H1 (cell line): ENCODE measurements around the gene LAMP1. TPM values are rescaled to one million over a fixed set of nuclear protein-coding genes. Genes with fewer than 3 reads are reported as not detected.
"Not testable (repeated sequence)": the region's sequence is repeated elsewhere in the genome, so short reads cannot be mapped to it uniquely, and the experiment has no call there.

Experiments
- CTCF ChIA-PET: fragments of 300-600 bp; sonication (Branson Sonifier 250); formaldehyde crosslinking; loops from one replicate; lab custom pipeline; 2021; ENCODE audit not compliant: partially characterized antibody; lab: Charles Lee
- POLR2A ChIA-PET: fragments of 300-600 bp; sonication (Branson Sonifier 250); formaldehyde crosslinking; loops from one replicate; lab custom pipeline; 2021; ENCODE audit warnings: inconsistent platforms; ENCODE audit not compliant: partially characterized antibody; lab: Charles Lee
- DNase-seq, 2 experiments: peaks; one replicate each; pipeline versions ENCODE4 v3.0.0 to v3.0.0-alpha.2; 2010 to 2022; ENCODE audit warnings: low spot score in 2 of 2, low read depth in 1 of 2, mixed read lengths in 1 of 2
- FAIRE-seq: peaks from 2 replicates; lab custom pipeline; 2011; peaks lifted over from hg19 to GRCh38; lab: Jason Lieb, UNC
- H2AFZ ChIP-seq: 2 replicates; pipeline ENCODE4 v1.8.1; 2012; ENCODE audit warnings: low read length, inconsistent platforms
- H2AK5ac ChIP-seq: 2 replicates; pipeline ENCODE4 v1.6.1; 2013; ENCODE audit warnings: low read depth, low read length
- H2BK120ac ChIP-seq: replicated peaks from 2 replicates; pipeline ENCODE3; 2013; ENCODE audit warnings: low read depth, low read length, inconsistent platforms
- H2BK12ac ChIP-seq: 2 replicates; pipeline ENCODE4 v1.6.1; 2013; ENCODE audit warnings: low read depth, low read length
- H2BK15ac ChIP-seq: 2 replicates; pipeline ENCODE4 v1.6.1; 2013; ENCODE audit warnings: low read length
- H2BK20ac ChIP-seq: 2 replicates; pipeline ENCODE4 v1.6.1; 2013; ENCODE audit warnings: low read length
- H2BK5ac ChIP-seq: 2 replicates; pipeline ENCODE4 v1.6.1; 2013; ENCODE audit warnings: low read depth, low read length
- H3K14ac ChIP-seq: 2 replicates; pipeline ENCODE4 v1.6.1; 2013; ENCODE audit warnings: inconsistent platforms; ENCODE audit not compliant: insufficient read length
- H3K18ac ChIP-seq: 2 replicates; pipeline ENCODE4 v1.6.1; 2013; ENCODE audit warnings: low read length; ENCODE audit errors: extremely low read depth
- H3K23ac ChIP-seq: 2 replicates; pipeline ENCODE4 v1.6.1; 2013; ENCODE audit warnings: inconsistent platforms; ENCODE audit not compliant: insufficient read length
- H3K23me2 ChIP-seq: 2 replicates; pipeline ENCODE4 v1.6.1; 2013; ENCODE audit warnings: low read depth, low read length
- H3K27ac ChIP-seq: 2 replicates; pipeline ENCODE4 v1.6.1; 2011; ENCODE audit warnings: low read depth, low read length, inconsistent platforms
- H3K27me3 ChIP-seq, 4 experiments: replicated peaks in 1 of 4; 1 replicate in 1 of 4; 2 replicates in 3 of 4; pipeline versions ENCODE4 v1.6.1 to v1.8.1; 2011 to 2013; ENCODE audit warnings: low read length in 3 of 4, mild to moderate bottlenecking in 3 of 4, inconsistent platforms in 2 of 4, mixed read lengths in 2 of 4, moderate library complexity in 1 of 4; ENCODE audit not compliant: control insufficient read depth in 3 of 4, insufficient read depth in 3 of 4; ENCODE audit errors: extremely low read depth in 1 of 4
- H3K36me3 ChIP-seq, 4 experiments: 2 replicates each; pipeline versions ENCODE4 v1.6.1 to v1.8.1; 2011 to 2013; ENCODE audit warnings: mild to moderate bottlenecking in 4 of 4, low read length in 3 of 4, moderate library complexity in 2 of 4, control low read depth in 1 of 4, inconsistent platforms in 1 of 4; ENCODE audit not compliant: insufficient read depth in 4 of 4, control insufficient read depth in 2 of 4
- H3K4ac ChIP-seq: replicated peaks from 2 replicates; pipeline ENCODE3; 2013; ENCODE audit warnings: low read length, low read depth, mixed read lengths, inconsistent platforms; ENCODE audit not compliant: insufficient read length
- H3K4me1 ChIP-seq, 4 experiments: replicated peaks in 1 of 4; 1 replicate in 1 of 4; 2 replicates in 3 of 4; pipeline versions ENCODE4 v1.6.1 to v1.8.1; 2011 to 2013; ENCODE audit warnings: low read length in 3 of 4, inconsistent platforms in 2 of 4, mixed read lengths in 1 of 4; ENCODE audit not compliant: insufficient read depth in 4 of 4, control insufficient read depth in 3 of 4
- H3K4me2 ChIP-seq, 2 experiments: 2 replicates each; pipeline versions ENCODE4 v1.6.1 to v1.8.1; 2011 to 2013; ENCODE audit warnings: low read depth in 2 of 2, low read length in 2 of 2, control low read depth in 1 of 2, inconsistent platforms in 1 of 2, mild to moderate bottlenecking in 1 of 2; ENCODE audit not compliant: insufficient read depth in 1 of 2
- H3K4me3 ChIP-seq, 4 experiments: fragments of 200-600, 300-600 bp in 1 of 4; sonication (generic), shearing (Covaris generic), sonication (Bioruptor Twin) in 1 of 4; 2 replicates each; pipeline versions ENCODE4 v1.5.1 to v1.8.1; 2011 to 2016; ENCODE audit warnings: low read length in 4 of 4, low read depth in 3 of 4, control low read depth in 2 of 4, inconsistent platforms in 2 of 4, mild to moderate bottlenecking in 2 of 4, mixed read lengths in 1 of 4, moderate library complexity in 1 of 4; ENCODE audit not compliant: insufficient read depth in 2 of 4; ENCODE audit errors: extremely low read depth in 1 of 4
- H3K56ac ChIP-seq: replicated peaks from 2 replicates; pipeline ENCODE3; 2013; ENCODE audit warnings: low read depth, mild to moderate bottlenecking, mixed read lengths, low read length, inconsistent platforms; ENCODE audit not compliant: insufficient read length
- H3K79me1 ChIP-seq: 2 replicates; pipeline ENCODE4 v1.6.1; 2013; ENCODE audit warnings: low read depth, low read length, control low read depth
- H3K79me2 ChIP-seq, 2 experiments: 2 replicates each; pipeline versions ENCODE4 v1.6.1 to v1.8.1; 2012 to 2013; ENCODE audit warnings: low read length in 2 of 2, mild to moderate bottlenecking in 2 of 2, inconsistent platforms in 1 of 2; ENCODE audit not compliant: insufficient read depth in 2 of 2, control insufficient read depth in 1 of 2
- H3K9ac ChIP-seq, 4 experiments: replicated peaks in 1 of 4; 1 replicate in 1 of 4; 2 replicates in 3 of 4; pipeline versions ENCODE4 v1.6.1 to v1.8.1; 2011 to 2013; ENCODE audit warnings: low read depth in 3 of 4, low read length in 3 of 4, control low read depth in 2 of 4, mild to moderate bottlenecking in 2 of 4, moderate library complexity in 2 of 4, inconsistent platforms in 1 of 4; ENCODE audit errors: extremely low read depth in 1 of 4
- H3K9me3 ChIP-seq, 2 experiments: 2 replicates each; pipeline versions ENCODE4 v1.6.1 to v1.8.1; 2012 to 2013; ENCODE audit warnings: mild to moderate bottlenecking in 2 of 2, moderate library complexity in 2 of 2, control low read depth in 1 of 2, inconsistent platforms in 1 of 2, low read depth in 1 of 2, low read length in 1 of 2, mixed read lengths in 1 of 2; ENCODE audit not compliant: insufficient read depth in 2 of 2
- H4K20me1 ChIP-seq, 2 experiments: replicated peaks in 1 of 2; 2 replicates each; pipeline versions ENCODE3 to v1.8.1; 2011 to 2013; ENCODE audit warnings: inconsistent platforms in 2 of 2, low read length in 2 of 2, mild to moderate bottlenecking in 1 of 2; ENCODE audit not compliant: insufficient read depth in 2 of 2, control insufficient read depth in 1 of 2
- H4K5ac ChIP-seq: 2 replicates; pipeline ENCODE4 v1.6.1; 2013; ENCODE audit warnings: low read length, low read depth, mixed read lengths, inconsistent platforms; ENCODE audit not compliant: insufficient read length
- H4K8ac ChIP-seq: 2 replicates; pipeline ENCODE4 v1.8.0; 2013; ENCODE audit warnings: mild to moderate bottlenecking, moderate library complexity, low read length, inconsistent platforms; ENCODE audit not compliant: insufficient read depth; ENCODE audit errors: extremely low read depth
- H4K91ac ChIP-seq: replicated peaks from 2 replicates; pipeline ENCODE3; 2013; ENCODE audit warnings: low read length, mixed read lengths, inconsistent platforms; ENCODE audit not compliant: insufficient read length
- BCL11A ChIP-seq, 2 experiments: IDR thresholded peaks; one replicate each; pipeline ENCODE4 v1.6.1; 2011; ENCODE audit warnings: low read depth in 2 of 2, low read length in 2 of 2, mild to moderate bottlenecking in 2 of 2
- CHD1 ChIP-seq: IDR thresholded peaks from 2 replicates; pipeline ENCODE4 v1.6.1; 2012; ENCODE audit warnings: low read depth, low read length, improper control_type of control experiment
- CHD2 ChIP-seq: IDR thresholded peaks from 2 replicates; pipeline ENCODE4 v1.6.1; 2012; ENCODE audit warnings: low read length, improper control_type of control experiment
- CTCF ChIP-seq, 3 experiments: IDR thresholded peaks; 1 replicate in 2 of 3; 2 replicates in 1 of 3; pipeline versions ENCODE4 v1.5.1 to v1.6.1; 2011; ENCODE audit warnings: low read length in 3 of 3, mild to moderate bottlenecking in 3 of 3, inconsistent platforms in 2 of 3, low read depth in 1 of 3, moderate library complexity in 1 of 3; ENCODE audit not compliant: insufficient read depth in 1 of 3; ENCODE audit errors: control extremely low read depth in 1 of 3
- HDAC2 ChIP-seq, 2 experiments: fragments of 300-600 bp in 1 of 2; sonication (generic) in 1 of 2; IDR thresholded peaks; 2 replicates each; pipeline ENCODE4 v1.6.1; 2011 to 2012; ENCODE audit warnings: low read depth in 2 of 2, low read length in 2 of 2, mild to moderate bottlenecking in 2 of 2, moderate library complexity in 2 of 2, borderline replicate concordance in 1 of 2, inconsistent platforms in 1 of 2
- MAFK ChIP-seq: IDR thresholded peaks from 2 replicates; pipeline ENCODE4 v1.6.1; 2012; ENCODE audit warnings: low read depth, mild to moderate bottlenecking, improper control_type of control experiment, low read length
- RNF2 ChIP-seq: fragments of 200-900, 300-1000 bp; sonication (generic); IDR thresholded peaks from 2 replicates; pipeline ENCODE4 v1.7.1; 2016; ENCODE audit warnings: borderline replicate concordance, low read depth, mild to moderate bottlenecking, antibody characterized with exemption, low read length; ENCODE audit not compliant: poor library complexity, severe bottlenecking; ENCODE audit errors: missing control alignments
- SAP30 ChIP-seq: fragments of 300-600 bp; sonication (generic); IDR thresholded peaks from 2 replicates; pipeline ENCODE4 v1.7.1; 2012; ENCODE audit warnings: low read length, moderate library complexity, mild to moderate bottlenecking, inconsistent platforms; ENCODE audit not compliant: insufficient read depth, insufficient replicate concordance
- SP1 ChIP-seq: IDR thresholded peaks from 2 replicates; pipeline ENCODE4 v1.6.1; 2011; ENCODE audit warnings: low read depth, low read length
- WGBS, 2 experiments: shearing (Covaris generic) in 1 of 2; methylation state at CpG; one replicate each; pipeline versions ENCODE4 v1.1.6 to v1.1.7; 2013 to 2015; ENCODE audit warnings: low lambda C conversion rate in 2 of 2, mixed read lengths in 2 of 2, inconsistent platforms in 1 of 2, low coverage in 1 of 2, missing lambda C conversion rate in 1 of 2; ENCODE audit not compliant: insufficient replicate concordance in 2 of 2, insufficient coverage in 1 of 2, insufficient read length in 1 of 2; ENCODE audit errors: extremely low coverage in 1 of 2, missing lambda C conversion rate in 1 of 2; 5-methylcytosine and 5-hydroxymethylcytosine counted together
- polyA plus RNA-seq, 7 experiments: library from polyadenylated mRNA; depleted of rRNA in 3 of 7; stranded (reverse) in 5 of 7; unstranded in 2 of 7; fragments of >200 nt in 5 of 7; fragments of 200-250 nt in 2 of 7; gene quantifications; 1 replicate in 5 of 7; 2 replicates in 1 of 7; 4 replicates in 1 of 7; pipeline versions ENCODE4 v1.2.1 to v1.2.3, GENCODE V29; 2011 to 2013; ENCODE audit warnings: missing spikeins in 2 of 7, mixed read lengths in 2 of 7
- total RNA-seq: library from RNA; stranded (reverse); fragmentation: NEBNext Ultra II Directional; extraction: Animal tissue kit (Norgen Biotek cat#: 25700); gene quantifications from 2 replicates; pipeline ENCODE4 v1.2.1, GENCODE V29; 2021

Gene LAMP1
- total and polyA plus RNA-seq, 2 of the 8 experiments (the other 6 are each of a cell fraction or from before 2014, with no cell fraction given), result 97.6 to 140 TPM

GRCh38 chr13:113345486-113345885 is 48.4 kb downstream of the LAMP1 start (continued):
- no peak for TF ChIP-seq CTCF (IDR thresholded peaks at IDR 0.05; ENCODE audit: control extremely low read depth in 1 of 3, insufficient read depth in 1 of 3, low read depth in 1 of 3, low read length in 3 of 3)
- no peak for TF ChIP-seq CHD1
- no peak for TF ChIP-seq MAFK
- TF ChIP-seq SP1, result no peak
- TF ChIP-seq RNF2, result no peak
- no peak for TF ChIP-seq SAP30
- no peak for TF ChIP-seq CHD2
- TF ChIP-seq BCL11A (IDR thresholded peaks at IDR 0.05; ENCODE audit: low read depth in 2 of 2, low read length in 2 of 2), result no peak
- no peak for TF ChIP-seq HDAC2 (IDR thresholded peaks at IDR 0.05; ENCODE audit: borderline replicate concordance in 1 of 2, low read depth in 2 of 2, low read length in 2 of 2)

GRCh38 chr13:113347736-113348225 is 50.7 kb downstream of the LAMP1 start:
- ChIA-PET POLR2A (interaction anchor here (0.7 to 1.4 kb wide), 4 partner anchors 9 to 44 kb away, joined by 3 to 5 read pairs (median 4); no protein-coding TSS in a partner anchor), CTCF (interaction anchor here (1.0 to 2.2 kb wide), 2 partner anchors 11 to 103 kb away, joined by 3 to 8 read pairs; no protein-coding TSS in a partner anchor)
- H3K27me3 ChIP-seq, H3K18ac ChIP-seq, H3K79me2 ChIP-seq, H2BK5ac ChIP-seq, H3K4me1 ChIP-seq, H3K14ac ChIP-seq, H2BK20ac ChIP-seq, H3K56ac ChIP-seq, H2BK120ac ChIP-seq, H2AFZ ChIP-seq, H3K23me2 ChIP-seq, FAIRE-seq, H3K4ac ChIP-seq, H4K5ac ChIP-seq, H4K8ac ChIP-seq, H4K20me1 ChIP-seq, H2BK15ac ChIP-seq, H3K4me3 ChIP-seq, H3K9ac ChIP-seq, H2AK5ac ChIP-seq, H3K23ac ChIP-seq, DNase-seq, H3K4me2 ChIP-seq, H3K27ac ChIP-seq, H2BK12ac ChIP-seq, H3K79me1 ChIP-seq, H4K91ac ChIP-seq: not testable (repeated sequence)
- peaks cover 7 to 18% of the 10 kb centered on the region in 2 experiments; a peak in 2 of 4 replicates for H3K9me3 ChIP-seq
- WGBS, 2 experiments, result 97% methylated on average over 17 of the region's 19 CpGs; no CpG with 5 or more reads in 1 of the 2 experiments
- peaks cover 36 to 72% (median 55%) of the 10 kb centered on the region in 4 experiments for H3K36me3 ChIP-seq
